Gastrocnemius medialis (tissue), 4 donors: ENCODE results near the gene GVQW3. TPM values are rescaled to one million over a fixed set of nuclear protein-coding genes. Genes with fewer than 3 reads are reported as not detected.
A peak's percentile ranks its signal among the peaks of the same experiment; 100 is the strongest.

Experiments used
- ATAC-seq, 2 donors: fragments of 150-250 bp; one replicate each; pipeline ENCODE4 v1.9.1; 2016
- DNase-seq, 2 donors: peaks; one replicate each; pipeline ENCODE4 v3.0.0-alpha.2; 2019
- H3K27ac ChIP-seq, 4 donors: fragments of 200-600 bp; sonication (generic); 1 replicate in 1 of 4; 2 replicates in 3 of 4; pipeline ENCODE4 v1.5.1; 2016 to 2018; ENCODE audit warnings: mild to moderate bottlenecking in 2 of 4, moderate library complexity in 1 of 4
- H3K27me3 ChIP-seq, 3 donors: fragments of 200-600 bp; sonication (generic) in 2 of 3; 1 replicate in 1 of 3; 2 replicates in 2 of 3; pipeline versions ENCODE4 v1.5.1 to v1.6.0; 2016 to 2019; ENCODE audit warnings: mild to moderate bottlenecking in 1 of 3, moderate library complexity in 1 of 3
- H3K36me3 ChIP-seq, 2 donors: fragments of 200-600 bp; sonication (generic) in 1 of 2; one replicate each; pipeline ENCODE4 v1.5.1; 2017 to 2018
- H3K4me1 ChIP-seq, 2 donors: fragments of 200-600 bp; sonication (generic) in 1 of 2; one replicate each; pipeline ENCODE4 v1.5.1; 2016 to 2017; ENCODE audit warnings: mild to moderate bottlenecking in 2 of 2
- H3K4me3 ChIP-seq, 4 donors: fragments of 200-600 bp; sonication (generic) in 3 of 4; 1 replicate in 1 of 4; 2 replicates in 3 of 4; pipeline ENCODE4 v1.5.1; 2016 to 2019; ENCODE audit warnings: mild to moderate bottlenecking in 2 of 4
- H3K9me3 ChIP-seq, 3 donors: fragments of 200-600 bp; sonication (generic) in 2 of 3; 1 replicate in 1 of 3; 2 replicates in 2 of 3; pipeline ENCODE4 v1.5.1; 2016 to 2019
- POLR2A ChIP-seq, 2 donors: fragments of 450-650 bp; IDR thresholded peaks; one replicate each; pipeline ENCODE4 v1.6.1; 2017; ENCODE audit warnings: antibody characterized with exemption in 2 of 2, mild to moderate bottlenecking in 2 of 2, moderate library complexity in 2 of 2
- in situ Hi-C, 4 donors: fragments of 200-750 bp; cut with MboI; loops; one replicate each; pipeline versions ENCODE4 v1.15.0 to v1.8.0; 2017; ENCODE audit warnings: low sequenced_read_pairs in 4 of 4
- intact Hi-C: fragments of 100-400 bp; cut with DNase I; formaldehyde crosslinking; loops from one replicate; pipeline ENCODE4 v1.15.1; 2023; ENCODE audit warnings: low total_unique reads
- total RNA-seq, 4 donors: library from RNA; depleted of rRNA; stranded (reverse); fragments of >200 nt; gene quantifications; one replicate each; pipeline versions ENCODE4 v1.1.0 to v1.2.3, GENCODE V29; 2016
- TF ChIP-seq, protein P1 (sequence below), 5 experiments: fragments of 450-650 bp in 3 of 5; fragments of 200-600 bp in 2 of 5; sonication (generic) in 2 of 5; IDR thresholded peaks in 4 of 5; conservative IDR thresholded peaks in 1 of 5; 1 replicate in 4 of 5; 2 replicates in 1 of 5; pipeline ENCODE4 v1.5.1; 2016 to 2019; ENCODE audit warnings: antibody characterized with exemption in 5 of 5, mild to moderate bottlenecking in 3 of 5, moderate library complexity in 3 of 5

Gene GVQW3
- total RNA-seq, 4 donors from 2014 or later = 0.07 to 0.70 (median 0.33) TPM

DNA sequence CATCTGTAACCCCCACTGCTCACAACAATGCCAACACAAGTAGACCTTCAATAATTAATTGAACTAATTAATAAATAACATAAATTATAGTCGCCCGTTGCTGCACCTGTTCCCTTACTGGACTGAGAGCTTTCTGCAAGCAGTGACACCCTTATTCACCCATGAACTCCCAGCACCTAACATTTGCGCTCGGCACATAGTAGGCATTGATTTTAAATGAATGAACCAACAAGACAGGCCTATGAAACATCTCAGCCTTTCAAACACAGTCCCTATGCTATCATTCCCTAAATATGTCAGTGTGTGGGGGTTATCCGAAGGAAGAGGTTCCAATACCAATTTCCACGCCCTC, 1.3 kb upstream of the GVQW3 start:
- TF ChIP-seq, protein P1, sequence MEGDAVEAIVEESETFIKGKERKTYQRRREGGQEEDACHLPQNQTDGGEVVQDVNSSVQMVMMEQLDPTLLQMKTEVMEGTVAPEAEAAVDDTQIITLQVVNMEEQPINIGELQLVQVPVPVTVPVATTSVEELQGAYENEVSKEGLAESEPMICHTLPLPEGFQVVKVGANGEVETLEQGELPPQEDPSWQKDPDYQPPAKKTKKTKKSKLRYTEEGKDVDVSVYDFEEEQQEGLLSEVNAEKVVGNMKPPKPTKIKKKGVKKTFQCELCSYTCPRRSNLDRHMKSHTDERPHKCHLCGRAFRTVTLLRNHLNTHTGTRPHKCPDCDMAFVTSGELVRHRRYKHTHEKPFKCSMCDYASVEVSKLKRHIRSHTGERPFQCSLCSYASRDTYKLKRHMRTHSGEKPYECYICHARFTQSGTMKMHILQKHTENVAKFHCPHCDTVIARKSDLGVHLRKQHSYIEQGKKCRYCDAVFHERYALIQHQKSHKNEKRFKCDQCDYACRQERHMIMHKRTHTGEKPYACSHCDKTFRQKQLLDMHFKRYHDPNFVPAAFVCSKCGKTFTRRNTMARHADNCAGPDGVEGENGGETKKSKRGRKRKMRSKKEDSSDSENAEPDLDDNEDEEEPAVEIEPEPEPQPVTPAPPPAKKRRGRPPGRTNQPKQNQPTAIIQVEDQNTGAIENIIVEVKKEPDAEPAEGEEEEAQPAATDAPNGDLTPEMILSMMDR (IDR thresholded peaks at IDR 0.05 in 4 of 5, conservative IDR thresholded peaks at IDR 0.05 in 1 of 5) = no peak
- no peak for TF ChIP-seq POLR2A (IDR thresholded peaks at IDR 0.05)
- peak overlapping the region; percentile 72 to 90 (median 83) for H3K27ac ChIP-seq
- in situ Hi-C loops (loop anchor here in 1 of 4 donors (5.0 kb wide), 1 partner anchor 63 kb away; no protein-coding TSS in a partner anchor), intact Hi-C loops (no loop called here)
- no peaks in the 10 kb centered on the region for H3K36me3 ChIP-seq
- H3K4me1 ChIP-seq = peaks cover 41 to 43% of the 10 kb centered on the region in 2 donors
- peak overlapping the region; percentile 64 to 92 (median 75) for H3K4me3 ChIP-seq
- DNase-seq = no peak
- ATAC-seq = no peak
- no peaks in the 10 kb centered on the region for H3K9me3 ChIP-seq
- no peaks in the 10 kb centered on the region for H3K27me3 ChIP-seq

DNA sequence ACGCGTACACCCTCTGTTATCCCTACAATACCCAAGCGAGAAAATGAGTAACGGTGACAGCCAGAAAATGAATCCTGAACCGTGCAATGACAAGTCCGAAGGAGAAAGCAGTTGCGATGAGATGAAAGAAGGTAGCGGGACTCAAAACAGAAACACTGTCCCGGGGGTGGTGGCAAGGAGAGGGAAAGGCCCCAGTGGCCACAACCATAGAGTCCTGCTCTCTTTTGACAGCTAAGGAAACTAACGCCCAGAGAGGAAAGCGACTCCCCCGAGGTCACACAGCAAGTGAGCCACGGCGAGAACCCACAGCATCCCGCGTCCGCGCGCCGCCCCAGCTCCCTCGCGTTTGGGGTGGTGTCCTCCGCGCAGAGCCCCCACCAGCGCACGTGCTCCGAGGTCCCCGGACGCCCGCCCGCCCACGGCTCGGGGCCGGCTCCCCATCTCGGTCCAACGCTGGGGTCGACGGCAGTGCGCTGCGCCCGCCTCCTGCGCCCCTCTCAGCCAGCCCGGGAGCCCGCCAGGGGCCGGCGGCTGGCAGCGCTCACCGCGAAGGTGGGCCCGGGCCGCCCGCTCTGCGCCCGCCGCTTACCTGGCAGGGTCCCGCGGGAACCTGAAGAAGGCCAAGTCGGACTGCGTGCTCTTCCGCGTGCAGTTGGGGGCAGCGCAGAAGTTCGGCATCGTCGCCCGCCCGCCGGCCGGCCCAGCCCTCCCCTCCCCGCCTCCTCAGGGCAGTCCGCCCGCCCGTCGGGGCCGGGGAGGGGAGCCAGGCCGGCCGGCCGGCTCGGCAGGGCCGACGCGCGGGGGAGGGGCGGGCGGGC, 755 bp upstream of the GVQW3 start:
- TF ChIP-seq POLR2A (IDR thresholded peaks at IDR 0.05) = no peak
- TF ChIP-seq, protein P1 (IDR thresholded peaks at IDR 0.05 in 4 of 5, conservative IDR thresholded peaks at IDR 0.05 in 1 of 5) = no peak
- peak overlapping the region; percentile 64 to 92 (median 75) for H3K4me3 ChIP-seq
- H3K4me1 ChIP-seq = peaks cover 41 to 43% of the 10 kb centered on the region in 2 donors
- peak in 1 of 2 donors; percentile 19 for DNase-seq
- H3K27me3 ChIP-seq = no peaks in the 10 kb centered on the region
- intact Hi-C loops = no loop called here
- no peaks in the 10 kb centered on the region for H3K36me3 ChIP-seq
- in situ Hi-C loops = loop anchor here in 1 of 4 donors (5.0 kb wide), 1 partner anchor 62 kb away; no protein-coding TSS in a partner anchor
- ATAC-seq = peak; percentile 2 to 5
- peak overlapping the region; percentile 72 to 90 (median 83) for H3K27ac ChIP-seq
- H3K9me3 ChIP-seq = no peaks in the 10 kb centered on the region

DNA sequence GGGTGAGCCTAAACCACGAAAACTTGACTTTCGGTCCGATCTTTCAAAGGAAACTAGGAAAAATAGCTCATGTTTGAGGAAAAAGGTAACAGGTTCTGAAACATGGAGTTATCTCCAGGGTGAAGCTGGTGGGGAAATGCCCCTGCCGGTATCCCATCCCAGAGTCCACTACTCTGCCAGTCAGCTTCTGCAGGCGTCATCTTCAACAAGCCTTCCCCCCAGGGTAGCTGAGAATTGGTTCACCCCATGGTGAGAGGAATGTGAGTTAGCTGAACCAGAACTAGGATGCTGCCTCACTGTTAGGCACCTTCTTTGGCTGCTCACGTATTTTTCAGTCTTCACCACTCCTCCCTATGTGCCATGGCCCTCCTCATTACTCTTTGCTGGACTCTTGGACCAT, 1.1 kb downstream of the GVQW3 start:
- H3K4me3 ChIP-seq = peak overlapping the region in 1 of 4 donors; percentile 82

DNA sequence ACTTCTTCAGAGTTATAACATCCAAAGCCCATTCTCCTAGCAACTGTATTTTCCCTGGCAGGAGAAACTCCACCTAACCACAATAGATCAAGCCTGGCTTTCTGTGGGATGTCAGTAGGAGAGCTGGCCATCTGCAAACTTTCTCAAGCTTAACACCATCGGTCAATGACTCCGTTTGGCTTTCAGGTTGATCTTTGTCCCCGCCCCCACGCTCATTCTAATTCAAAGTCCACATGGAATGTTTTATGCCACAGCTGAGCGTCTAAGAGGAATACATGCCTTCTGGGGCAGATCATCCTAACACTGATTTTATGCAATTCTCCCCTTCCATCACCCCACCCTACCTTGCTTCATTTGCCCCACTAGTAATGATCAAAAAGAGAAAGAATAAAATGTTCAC, 4.8 kb downstream of the GVQW3 start:
- Histone ChIP-seq H3K27ac (no peak overlapping the region), H3K4me1 (peaks cover 18 to 23% of the 10 kb centered on the region in 2 donors), H3K36me3 (no peaks in the 10 kb centered on the region), H3K27me3 (no peaks in the 10 kb centered on the region), H3K4me3 (no peak overlapping the region), H3K9me3 (no peaks in the 10 kb centered on the region)
- DNase-seq (no peak), ATAC-seq (no peak)
- in situ Hi-C loops (loop anchor here in 1 of 4 donors (5.0 kb wide), 1 partner anchor 56 kb away; no protein-coding TSS in a partner anchor), intact Hi-C loops (no loop called here)
- TF ChIP-seq, protein P1 (IDR thresholded peaks at IDR 0.05 in 4 of 5, conservative IDR thresholded peaks at IDR 0.05 in 1 of 5) = no peak
- no peak for TF ChIP-seq POLR2A (IDR thresholded peaks at IDR 0.05)

More for the DNA sequence above, 1.1 kb downstream of the GVQW3 start:
- Histone ChIP-seq H3K27me3 (no peaks in the 10 kb centered on the region), H3K9me3 (no peaks in the 10 kb centered on the region), H3K27ac (no peak overlapping the region), H3K4me1 (peaks cover 32 to 33% of the 10 kb centered on the region in 2 donors), H3K36me3 (no peaks in the 10 kb centered on the region)
- in situ Hi-C loops (loop anchor here in 1 of 4 donors (5.0 kb wide), 1 partner anchor 60 kb away; no protein-coding TSS in a partner anchor), intact Hi-C loops (no loop called here)
- no peak for DNase-seq
- TF ChIP-seq POLR2A (IDR thresholded peaks at IDR 0.05) = no peak
- TF ChIP-seq, protein P1 (IDR thresholded peaks at IDR 0.05 in 4 of 5, conservative IDR thresholded peaks at IDR 0.05 in 1 of 5) = no peak
- no peak for ATAC-seq
